Body of pancreas (tissue), 4 donors: ENCODE results near the gene UCKL1.

Experiments
- CTCF ChIP-seq, 7 experiments: fragments of 450-650 bp in 4 of 7; fragments of 200-600 bp in 3 of 7; sonication (generic) in 3 of 7; IDR thresholded peaks; one replicate each; pipeline ENCODE4 v1.5.1; 2016 to 2019; ENCODE audit warnings: antibody characterized with exemption in 7 of 7
- POLR2A ChIP-seq, 3 donors: fragments of 450-650 bp; IDR thresholded peaks; one replicate each; pipeline ENCODE4 v1.6.1; 2016; ENCODE audit warnings: antibody characterized with exemption in 3 of 3, mild to moderate bottlenecking in 2 of 3

DNA sequence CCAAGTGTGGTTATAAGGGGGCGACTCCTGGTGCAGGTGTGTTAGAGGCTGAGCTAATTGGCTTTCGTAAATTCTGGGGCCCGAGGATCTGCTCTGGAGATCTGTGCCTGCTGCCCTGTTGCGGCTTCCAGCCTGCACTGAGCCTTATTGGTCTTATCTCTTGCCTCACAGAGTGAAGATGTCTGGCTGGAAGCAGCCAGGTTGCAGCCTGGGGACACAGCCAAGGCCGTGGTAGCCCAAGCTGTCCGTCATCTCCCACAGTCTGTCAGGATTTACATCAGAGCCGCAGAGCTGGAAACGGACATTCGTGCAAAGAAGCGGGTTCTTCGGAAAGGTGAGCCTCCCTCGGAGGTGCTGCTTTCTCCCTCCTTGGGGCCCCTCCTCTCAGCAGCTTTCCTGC is 44.7 kb upstream of the UCKL1 start:
- TF ChIP-seq CTCF (IDR thresholded peaks at IDR 0.05) (no peak), POLR2A (IDR thresholded peaks at IDR 0.05) (no peak)
